Thyroid gland (tissue), 4 donors: ENCODE results near the gene SPAG7. TPM values are rescaled to one million over a fixed set of nuclear protein-coding genes. Genes with fewer than 3 reads are reported as not detected.
A peak's percentile ranks its signal among the peaks of the same experiment; 100 is the strongest.

ENCODE experiments used
- DNase-seq, 2 donors: peaks; one replicate each; pipeline ENCODE4 v3.0.0-alpha.2; 2019
- H3K27ac ChIP-seq, 3 donors: fragments of 200-600 bp; sonication (generic); 1 replicate in 2 of 3; 2 replicates in 1 of 3; pipeline ENCODE4 v1.5.1; 2016 to 2019; ENCODE audit warnings: mild to moderate bottlenecking in 1 of 3, moderate library complexity in 1 of 3
- H3K27me3 ChIP-seq: fragments of 200-600 bp; sonication (generic); one replicate; pipeline ENCODE4 v1.5.1; 2019
- H3K36me3 ChIP-seq, 2 donors: fragments of 200-600 bp; sonication (generic); one replicate each; pipeline ENCODE4 v1.5.1; 2016 to 2019
- H3K4me1 ChIP-seq, 2 donors: fragments of 200-600 bp; sonication (generic); one replicate each; pipeline ENCODE4 v1.5.1; 2017 to 2019
- H3K4me3 ChIP-seq, 3 donors: fragments of 200-600 bp; sonication (generic); replicated peaks in 1 of 3; 1 replicate in 2 of 3; 2 replicates in 1 of 3; pipeline ENCODE4 v1.5.1; 2016; ENCODE audit warnings: mild to moderate bottlenecking in 1 of 3
- H3K9me3 ChIP-seq: fragments of 200-600 bp; sonication (generic); one replicate; pipeline ENCODE4 v1.5.1; 2017
- POLR2A ChIP-seq, 2 donors: fragments of 450-650 bp; IDR thresholded peaks; one replicate each; pipeline ENCODE4 v1.6.1; 2017; ENCODE audit warnings: antibody characterized with exemption in 2 of 2, mild to moderate bottlenecking in 2 of 2, moderate library complexity in 1 of 2
- WGBS, 2 donors: methylation state at CpG; one replicate each; pipeline ENCODE4 v1.1.5; 2017; 5-methylcytosine and 5-hydroxymethylcytosine counted together
- intact Hi-C: fragments of 100-400 bp; cut with DNase I; formaldehyde crosslinking; loops from one replicate; pipeline ENCODE4 v1.15.1; 2023
- total RNA-seq, 4 donors: library from RNA; depleted of rRNA; stranded (reverse); fragments of >200 nt; gene quantifications; one replicate each; pipeline ENCODE4 v1.2.3, GENCODE V29; 2016
- TF ChIP-seq, protein P1 (sequence below), 6 experiments: fragments of 200-600 bp in 3 of 6; fragments of 450-650 bp in 3 of 6; sonication (generic) in 3 of 6; IDR thresholded peaks; one replicate each; pipeline ENCODE4 v1.5.1; 2016 to 2019; ENCODE audit warnings: antibody characterized with exemption in 6 of 6, mild to moderate bottlenecking in 2 of 6, inconsistent platforms in 1 of 6, moderate library complexity in 1 of 6

Gene SPAG7
- total RNA-seq, 4 donors from 2014 or later, result 50.5 to 69.7 (median 68.3) TPM

DNA sequence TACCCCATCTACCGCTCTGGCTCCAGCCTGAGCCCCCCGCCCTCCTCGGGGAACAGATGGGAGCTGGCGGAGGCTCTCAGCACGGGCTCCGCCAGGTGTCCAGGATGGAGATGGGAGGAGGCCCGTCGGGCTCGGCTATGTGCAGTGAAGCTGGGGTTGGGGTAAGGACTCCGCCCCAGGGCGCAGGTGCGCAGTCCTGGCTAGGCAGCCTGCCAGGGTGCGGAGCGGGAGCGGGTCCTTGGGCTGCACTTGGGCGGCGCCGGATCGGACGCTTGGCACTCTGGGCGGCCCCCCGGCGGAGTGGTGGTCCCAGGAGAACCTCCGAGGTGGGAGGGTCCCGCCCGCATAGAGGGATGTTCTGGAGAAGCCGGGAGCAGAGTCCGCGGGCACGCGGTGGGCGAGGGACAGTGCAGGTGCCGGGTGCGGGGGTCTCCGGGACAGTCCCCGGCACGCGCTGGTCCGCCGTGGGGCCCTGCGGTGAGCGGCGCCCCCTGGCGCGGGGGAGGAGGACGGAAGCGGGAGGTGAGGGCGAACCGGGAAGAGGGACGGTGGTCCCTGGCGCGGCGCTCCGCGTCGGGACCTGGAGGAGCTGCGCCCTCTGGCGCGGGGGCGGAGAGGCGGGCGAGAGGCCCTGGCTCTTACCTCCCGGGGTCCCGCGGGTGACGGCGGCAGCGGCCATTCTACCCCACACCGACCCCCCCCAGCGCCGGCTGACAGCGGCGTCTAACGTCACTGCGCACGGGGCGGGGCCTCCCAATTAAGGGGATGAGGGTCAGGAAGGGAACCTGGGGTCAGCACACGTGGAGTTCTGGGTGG is 19.5 kb upstream of the SPAG7 start, which contains the start of gene CAMTA2:
CAMTA2 (minus strand) TSS at position 725 of the 816 bp plus-strand sequence. CDS start 1,453 bp downstream, outside the sequence.
- Histone ChIP-seq H3K27me3 (no peaks in the 10 kb centered on the region), H3K27ac (peak within 1 kb of the TSS; percentile 71 to 94 (median 93)), H3K4me3 (peak within 1 kb of the TSS; percentile 21 to 94 (median 80)), H3K36me3 (peaks cover 8 to 10% of the 10 kb centered on the region in 2 donors), H3K4me1 (peaks cover 17 to 19% of the 10 kb centered on the region in 2 donors), H3K9me3 (no peaks in the 10 kb centered on the region)
- TF ChIP-seq POLR2A (IDR thresholded peaks at IDR 0.05), result peak in 1 of 2 donors; percentile 88
- TF ChIP-seq, protein P1, sequence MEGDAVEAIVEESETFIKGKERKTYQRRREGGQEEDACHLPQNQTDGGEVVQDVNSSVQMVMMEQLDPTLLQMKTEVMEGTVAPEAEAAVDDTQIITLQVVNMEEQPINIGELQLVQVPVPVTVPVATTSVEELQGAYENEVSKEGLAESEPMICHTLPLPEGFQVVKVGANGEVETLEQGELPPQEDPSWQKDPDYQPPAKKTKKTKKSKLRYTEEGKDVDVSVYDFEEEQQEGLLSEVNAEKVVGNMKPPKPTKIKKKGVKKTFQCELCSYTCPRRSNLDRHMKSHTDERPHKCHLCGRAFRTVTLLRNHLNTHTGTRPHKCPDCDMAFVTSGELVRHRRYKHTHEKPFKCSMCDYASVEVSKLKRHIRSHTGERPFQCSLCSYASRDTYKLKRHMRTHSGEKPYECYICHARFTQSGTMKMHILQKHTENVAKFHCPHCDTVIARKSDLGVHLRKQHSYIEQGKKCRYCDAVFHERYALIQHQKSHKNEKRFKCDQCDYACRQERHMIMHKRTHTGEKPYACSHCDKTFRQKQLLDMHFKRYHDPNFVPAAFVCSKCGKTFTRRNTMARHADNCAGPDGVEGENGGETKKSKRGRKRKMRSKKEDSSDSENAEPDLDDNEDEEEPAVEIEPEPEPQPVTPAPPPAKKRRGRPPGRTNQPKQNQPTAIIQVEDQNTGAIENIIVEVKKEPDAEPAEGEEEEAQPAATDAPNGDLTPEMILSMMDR (IDR thresholded peaks at IDR 0.05), result peak in 5 of 6 experiments; percentile 47 to 75 (median 69)
- intact Hi-C loops, result loop anchor here (2.0 kb wide), 1 partner anchor 82 kb away; no protein-coding TSS in a partner anchor
- DNase-seq, result peak; percentile 88 to 90
- WGBS, 2 donors, result 0 to 1% methylated on average over 16 to 28 of the region's 78 CpGs

DNA sequence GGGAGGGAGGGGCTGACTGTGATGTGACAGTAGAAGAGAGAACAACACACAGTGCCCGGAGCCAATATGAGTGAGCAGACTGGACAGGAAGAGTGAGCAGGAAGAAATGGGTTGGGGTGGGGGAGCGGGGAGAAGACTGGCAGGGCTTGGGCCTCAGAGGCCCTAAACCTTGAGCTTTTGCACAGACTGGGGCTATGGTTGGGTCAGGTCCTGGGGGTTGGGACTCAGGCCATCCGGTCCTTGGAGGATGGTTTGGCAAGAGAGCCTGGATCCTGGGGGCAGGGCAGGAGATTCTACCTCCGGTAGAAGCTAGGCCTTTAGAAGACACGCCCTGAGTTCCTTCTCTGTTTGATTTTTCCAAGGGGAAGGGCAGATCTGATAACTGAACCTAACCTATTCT is 18.8 kb upstream of the SPAG7 start:
- no peaks in the 10 kb centered on the region for H3K27me3 ChIP-seq
- TF ChIP-seq, protein P1 (IDR thresholded peaks at IDR 0.05), result no peak
- no peak for TF ChIP-seq POLR2A (IDR thresholded peaks at IDR 0.05)
- peak overlapping the region in 2 of 3 donors; percentile 80 to 94 for H3K4me3 ChIP-seq
- peaks cover 17 to 19% of the 10 kb centered on the region in 2 donors for H3K4me1 ChIP-seq
- DNase-seq, result peak in 1 of 2 donors; percentile 22
- H3K36me3 ChIP-seq, result peaks cover 12 to 14% of the 10 kb centered on the region in 2 donors
- 50 to 54% methylated on average over 5 of the region's 5 CpGs for WGBS, 2 donors
- H3K9me3 ChIP-seq, result no peaks in the 10 kb centered on the region
- intact Hi-C loops, result loop anchor here (2.0 kb wide), 1 partner anchor 82 kb away; no protein-coding TSS in a partner anchor
- H3K27ac ChIP-seq, result peak overlapping the region in 2 of 3 donors; percentile 93 to 94

DNA sequence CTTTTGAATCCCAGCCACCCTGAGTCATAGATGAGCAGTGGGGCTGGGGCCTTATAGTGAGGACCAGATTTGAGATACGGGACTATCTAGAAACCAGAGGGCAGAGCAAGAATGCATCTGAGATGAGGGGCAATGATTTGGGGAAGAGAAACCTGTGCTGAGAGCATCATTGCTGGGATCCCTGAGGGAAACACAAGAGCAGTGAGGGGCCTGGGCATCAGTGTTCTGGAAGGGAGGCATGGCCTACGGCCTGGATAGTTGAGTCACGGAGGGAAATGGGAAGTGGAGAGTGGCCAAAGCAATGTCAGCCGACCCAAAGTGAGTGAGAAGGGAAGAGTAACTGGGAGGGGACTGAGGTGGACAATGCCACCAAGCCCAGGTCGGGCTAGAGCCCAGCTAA is 14.7 kb upstream of the SPAG7 start:
- Histone ChIP-seq H3K27ac (no peak overlapping the region), H3K36me3 (peaks cover 34 to 41% of the 10 kb centered on the region in 2 donors), H3K4me1 (peaks cover 8 to 10% of the 10 kb centered on the region in 2 donors), H3K4me3 (no peak overlapping the region), H3K9me3 (no peaks in the 10 kb centered on the region), H3K27me3 (no peaks in the 10 kb centered on the region)
- WGBS, 2 donors, result 62 to 65% methylated on average over 5 of the region's 5 CpGs
- intact Hi-C loops, result loop anchor here (5.0 kb wide), 1 partner anchor 45 kb away; no protein-coding TSS in a partner anchor
- no peak for DNase-seq
- TF ChIP-seq POLR2A (IDR thresholded peaks at IDR 0.05), result no peak
- TF ChIP-seq, protein P1 (IDR thresholded peaks at IDR 0.05), result no peak

DNA sequence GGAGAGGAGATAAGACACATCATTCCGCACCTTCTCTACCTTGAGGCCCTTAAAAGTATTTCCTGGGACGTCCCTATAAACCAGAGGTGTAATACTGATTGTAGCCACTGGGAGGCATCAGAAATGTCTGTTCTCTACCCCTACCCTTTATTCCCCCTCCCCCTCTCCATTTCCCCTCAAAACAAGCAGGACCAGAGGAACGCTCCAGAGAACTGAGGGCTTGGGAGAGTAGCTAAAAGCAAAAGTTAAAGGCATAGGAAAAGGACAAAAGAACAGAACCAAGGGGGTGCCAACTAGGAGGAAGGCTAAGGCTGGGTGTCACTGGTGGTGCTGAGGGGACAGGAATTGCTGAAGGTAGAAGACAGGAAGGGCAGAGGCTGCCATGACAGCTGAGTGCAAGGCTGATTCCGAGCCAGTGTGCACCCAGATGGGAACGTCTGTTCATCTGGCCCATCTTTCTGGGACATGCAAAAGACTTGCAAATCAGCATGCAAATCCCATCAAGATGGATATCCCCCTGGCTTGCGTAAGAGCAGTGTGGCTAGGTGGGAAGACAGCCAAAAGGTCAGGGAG is 13.1 kb upstream of the SPAG7 start:
- intact Hi-C loops, result loop anchor here (2.0 to 5.0 kb wide), 2 partner anchors 43 to 82 kb away; no protein-coding TSS in a partner anchor
- Histone ChIP-seq H3K9me3 (no peaks in the 10 kb centered on the region), H3K4me1 (peaks cover 0 to under 1% of the 10 kb centered on the region in 2 donors), H3K36me3 (peaks cover 41 to 47% of the 10 kb centered on the region in 2 donors), H3K27ac (no peak overlapping the region), H3K4me3 (no peak overlapping the region), H3K27me3 (no peaks in the 10 kb centered on the region)
- WGBS, 2 donors, result 40 to 55% methylated on average over 6 of the region's 6 CpGs
- DNase-seq, result peak in 1 of 2 donors; percentile 8
- TF ChIP-seq, protein P1 (IDR thresholded peaks at IDR 0.05), result peak; percentile 53 to 86 (median 72)
- no peak for TF ChIP-seq POLR2A (IDR thresholded peaks at IDR 0.05)
